H1 (cell line): ENCODE data around the gene MRTFA. TPM values are rescaled to one million over a fixed set of nuclear protein-coding genes. Genes with fewer than 3 reads are reported as not detected.

ENCODE experiments used
- ASH2L ChIP-seq: fragments of 200-600, 300-600 bp; sonication (generic); IDR thresholded peaks from one replicate; pipeline ENCODE4 v1.7.1; 2017; ENCODE audit warnings: low read length
- CHD7 ChIP-seq: fragments of 300-600 bp; sonication (generic); IDR thresholded peaks from 2 replicates; pipeline ENCODE4 v1.7.1; 2012; ENCODE audit warnings: low read length, moderate library complexity, mild to moderate bottlenecking, inconsistent platforms; ENCODE audit not compliant: insufficient replicate concordance
- SRF ChIP-seq: IDR thresholded peaks from 2 replicates; pipeline ENCODE4 v1.6.1; 2011; ENCODE audit warnings: mild to moderate bottlenecking, low read depth, low read length, moderate library complexity
- polyA plus RNA-seq, 7 experiments: library from polyadenylated mRNA; depleted of rRNA in 3 of 7; stranded (reverse) in 5 of 7; unstranded in 2 of 7; fragments of >200 nt in 5 of 7; fragments of 200-250 nt in 2 of 7; gene quantifications; 1 replicate in 5 of 7; 2 replicates in 1 of 7; 4 replicates in 1 of 7; pipeline versions ENCODE4 v1.2.1 to v1.2.3, GENCODE V29; 2011 to 2013; ENCODE audit warnings: missing spikeins in 2 of 7, mixed read lengths in 2 of 7
- total RNA-seq: library from RNA; stranded (reverse); fragmentation: NEBNext Ultra II Directional; extraction: Animal tissue kit (Norgen Biotek cat#: 25700); gene quantifications from 2 replicates; pipeline ENCODE4 v1.2.1, GENCODE V29; 2021

The MRTFA gene
- total and polyA plus RNA-seq, 2 of the 8 experiments (the other 6 are each of a cell fraction or from before 2014, with no cell fraction given), result 5.4 to 37.9 TPM

- TF ChIP-seq CHD7 (no peak), SRF (no peak), ASH2L (no peak)
Observed at GRCh38 chr22:40659166-40659565, 22.6 kb upstream of the MRTFA start (continued).
